Endothelial cell of umbilical vein (primary cell): Measurements from ENCODE around the gene CALCOCO1. TPM values are rescaled to one million over a fixed set of nuclear protein-coding genes. Genes with fewer than 3 reads are reported as not detected.
A peak's percentile ranks its signal among the peaks of the same experiment; 100 is the strongest.

Source experiments
- BruUV-seq: library from RNA; stranded (reverse); fragments of 400-500 nt; replicated peaks from 2 replicates; lab custom pipeline; 2021; lab: Mats Ljungman, UMichigan
- CTCF ChIA-PET: fragments of 300-600, 350-600 bp; sonication (Branson Sonifier 250); formaldehyde crosslinking; loops from one replicate; lab custom pipeline; 2021; ENCODE audit warnings: antibody characterized with exemption, inconsistent platforms; lab: Charles Lee
- POLR2A ChIA-PET: fragments of 300-600, 350-600 bp; sonication (Branson Sonifier 250); formaldehyde crosslinking; loops from one replicate; lab custom pipeline; 2021; ENCODE audit warnings: antibody characterized with exemption, inconsistent platforms; lab: Charles Lee
- DNase-seq: peaks from one replicate; pipeline ENCODE4 v3.0.0-alpha.2; 2011; ENCODE audit warnings: low read depth, low spot score
- FAIRE-seq: peaks from 2 replicates; lab custom pipeline; 2011; peaks lifted over from hg19 to GRCh38; lab: Jason Lieb, UNC
- H2AFZ ChIP-seq: 2 replicates; pipeline ENCODE4 v1.6.0; 2012; ENCODE audit warnings: low read depth, low read length, control low read depth, inconsistent platforms
- H3K27ac ChIP-seq: 2 replicates; pipeline ENCODE4 v1.5.1; 2011; ENCODE audit warnings: low read depth, mild to moderate bottlenecking, control low read depth, low read length, moderate library complexity; ENCODE audit not compliant: insufficient read depth
- H3K27me3 ChIP-seq, 2 experiments: 2 replicates each; pipeline versions ENCODE4 v1.6.0 to v1.6.1; 2011; ENCODE audit warnings: low read length in 2 of 2, mixed read lengths in 1 of 2; ENCODE audit not compliant: control insufficient read depth in 2 of 2, insufficient read depth in 2 of 2
- H3K36me3 ChIP-seq, 2 experiments: 2 replicates in 1 of 2; 3 replicates in 1 of 2; pipeline ENCODE4 v1.5.1; 2011; ENCODE audit warnings: low read length in 2 of 2, mild to moderate bottlenecking in 1 of 2, moderate library complexity in 1 of 2; ENCODE audit not compliant: control insufficient read depth in 2 of 2, insufficient read depth in 2 of 2; ENCODE audit errors: extremely low read depth in 1 of 2
- H3K4me1 ChIP-seq: 3 replicates; pipeline ENCODE4 v1.5.1; 2011; ENCODE audit warnings: mild to moderate bottlenecking, low read length; ENCODE audit not compliant: control insufficient read depth, insufficient read depth; ENCODE audit errors: extremely low read depth
- H3K4me2 ChIP-seq: 2 replicates; pipeline ENCODE4 v1.6.1; 2011; ENCODE audit warnings: low read length, control low read depth, mixed read lengths; ENCODE audit not compliant: insufficient read depth
- H3K4me3 ChIP-seq, 3 experiments: fragments of 200-600 bp in 1 of 3; sonication (generic), shearing (Covaris generic) in 1 of 3; replicated peaks in 1 of 3; 2 replicates each; pipeline ENCODE4 v1.5.1; 2011 to 2016; ENCODE audit warnings: control low read depth in 3 of 3, low read length in 3 of 3, mild to moderate bottlenecking in 2 of 3, inconsistent platforms in 1 of 3, low read depth in 1 of 3, moderate library complexity in 1 of 3; ENCODE audit not compliant: insufficient read depth in 1 of 3
- H3K79me2 ChIP-seq: 2 replicates; pipeline ENCODE4 v1.6.0; 2012; ENCODE audit warnings: low read length, inconsistent platforms; ENCODE audit not compliant: control insufficient read depth, insufficient read depth
- H3K9ac ChIP-seq: replicated peaks from 2 replicates; pipeline ENCODE3; 2011; ENCODE audit warnings: low read length, control low read depth; ENCODE audit not compliant: insufficient read depth; ENCODE audit errors: extremely low read depth
- H3K9me1 ChIP-seq: replicated peaks from 3 replicates; pipeline ENCODE4 v1.6.0; 2011; ENCODE audit warnings: mild to moderate bottlenecking, low read length; ENCODE audit not compliant: control insufficient read depth, insufficient read depth; ENCODE audit errors: extremely low read depth
- H3K9me3 ChIP-seq: replicated peaks from 2 replicates; pipeline ENCODE4 v1.5.1; 2012; ENCODE audit warnings: low read length, inconsistent platforms; ENCODE audit not compliant: control insufficient read depth, insufficient read depth
- H4K20me1 ChIP-seq: replicated peaks from 2 replicates; pipeline ENCODE3; 2011; ENCODE audit warnings: mild to moderate bottlenecking, low read length; ENCODE audit not compliant: control insufficient read depth, insufficient read depth; ENCODE audit errors: extremely low read depth
- EZH2 ChIP-seq: IDR thresholded peaks from 2 replicates; pipeline ENCODE4 v1.6.1; 2012; ENCODE audit warnings: borderline replicate concordance, low read depth, mild to moderate bottlenecking, moderate library complexity, low read length, inconsistent platforms; ENCODE audit not compliant: severe bottlenecking
- FOS ChIP-seq: IDR thresholded peaks from 2 replicates; pipeline ENCODE4 v1.6.1; 2011; ENCODE audit warnings: mild to moderate bottlenecking, low read length, moderate library complexity, borderline replicate concordance; ENCODE audit not compliant: insufficient read depth
- MYC ChIP-seq: IDR thresholded peaks from one replicate; pipeline ENCODE4 v1.6.1; 2011; ENCODE audit warnings: mild to moderate bottlenecking, low read depth, low read length
- POLR2A ChIP-seq: IDR thresholded peaks from 2 replicates; pipeline ENCODE4 v1.6.1; 2012; ENCODE audit warnings: low read depth, mild to moderate bottlenecking, control low read depth, low read length
- POLR2AphosphoS5 ChIP-seq: IDR thresholded peaks from 2 replicates; pipeline ENCODE4 v1.6.1; 2012; ENCODE audit warnings: low read depth, mild to moderate bottlenecking, control low read depth, low read length, moderate library complexity; ENCODE audit not compliant: insufficient read depth
- dilution Hi-C: fragments of 300-500 bp; cut with MboI; formaldehyde crosslinking; loops from one replicate; pipeline ENCODE4 v1.15.0; 2019; ENCODE audit warnings: low sequenced_read_pairs; ENCODE audit not compliant: extremely low pct_ligation_motif_present
- intact Hi-C: fragments of 100-400 bp; cut with micrococcal nuclease; formaldehyde crosslinking; loops from one replicate; pipeline ENCODE4 v1.10.0; 2022
- polyA plus RNA-seq, 4 experiments: library from polyadenylated mRNA; depleted of rRNA in 3 of 4; stranded (reverse) in 3 of 4; unstranded in 1 of 4; fragments of >200 nt; gene quantifications; 2 replicates each; pipeline versions ENCODE4 v1.2.1 to v1.2.3, GENCODE V29; 2011 to 2012; ENCODE audit warnings: missing spikeins in 1 of 4
- total RNA-seq: library from RNA; stranded (reverse); gene quantifications from 2 replicates; pipeline ENCODE4 v1.2.3, GENCODE V29; 2021
- TF ChIP-seq, protein P1 (sequence below): IDR thresholded peaks from 2 replicates; pipeline ENCODE4 v1.6.1; 2011; ENCODE audit not compliant: insufficient read depth, insufficient read length

The CALCOCO1 gene
- total and polyA plus RNA-seq, 2 donors (not counting 3 experiments of a cell fraction or from before 2014, with no cell fraction given): 70.9 to 135 TPM

DNA sequence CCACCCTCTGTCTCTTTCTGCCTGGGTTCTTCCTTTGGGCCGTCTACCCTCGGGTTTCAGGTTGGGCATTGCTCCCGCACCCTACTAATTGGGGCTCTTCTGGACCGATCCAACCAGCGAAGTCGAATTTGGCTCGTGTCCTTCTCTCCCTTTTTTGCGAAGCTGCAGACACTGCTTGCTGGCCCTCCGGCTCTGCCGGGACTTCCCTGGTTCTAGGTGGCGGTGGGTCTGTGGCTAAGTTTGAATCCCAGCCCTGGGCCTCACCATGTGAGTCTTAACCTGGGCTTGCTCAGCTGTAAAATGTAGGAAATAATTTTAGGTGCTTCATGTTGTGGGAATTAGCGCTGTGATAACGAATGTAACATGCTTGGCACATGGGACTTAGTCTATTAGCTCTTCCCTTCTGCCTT, 24.9 kb upstream of the CALCOCO1 start:
- dilution Hi-C loops (no loop called here), intact Hi-C loops (loop anchor here (10.0 kb wide), 1 partner anchor 453 kb away; no protein-coding TSS in a partner anchor)
- Histone ChIP-seq H3K36me3 (no peaks in the 10 kb centered on the region), H3K27ac (no peak overlapping the region), H3K4me2 (no peak overlapping the region), H3K9ac (no peak overlapping the region), H3K27me3 (peaks cover 79 to 87% of the 10 kb centered on the region in 2 experiments), H3K9me3 (no peaks in the 10 kb centered on the region), H3K4me3 (no peak overlapping the region), H3K9me1 (no peaks in the 10 kb centered on the region), H4K20me1 (no peaks in the 10 kb centered on the region), H3K4me1 (peaks cover 3% of the 10 kb centered on the region), H3K79me2 (no peaks in the 10 kb centered on the region), H2AFZ (no peak overlapping the region)
- no peak for FAIRE-seq
- ChIA-PET POLR2A (no interaction called here), CTCF (interaction anchor here (1.1 kb wide), 1 partner anchor 50 kb away, joined by 4 read pairs; no protein-coding TSS in a partner anchor)
- BruUV-seq: no TSS peak
- no peak for TF ChIP-seq POLR2A
- no peak for TF ChIP-seq POLR2AphosphoS5
- no peak for TF ChIP-seq MYC
- TF ChIP-seq FOS: no peak
- DNase-seq: no peak

DNA sequence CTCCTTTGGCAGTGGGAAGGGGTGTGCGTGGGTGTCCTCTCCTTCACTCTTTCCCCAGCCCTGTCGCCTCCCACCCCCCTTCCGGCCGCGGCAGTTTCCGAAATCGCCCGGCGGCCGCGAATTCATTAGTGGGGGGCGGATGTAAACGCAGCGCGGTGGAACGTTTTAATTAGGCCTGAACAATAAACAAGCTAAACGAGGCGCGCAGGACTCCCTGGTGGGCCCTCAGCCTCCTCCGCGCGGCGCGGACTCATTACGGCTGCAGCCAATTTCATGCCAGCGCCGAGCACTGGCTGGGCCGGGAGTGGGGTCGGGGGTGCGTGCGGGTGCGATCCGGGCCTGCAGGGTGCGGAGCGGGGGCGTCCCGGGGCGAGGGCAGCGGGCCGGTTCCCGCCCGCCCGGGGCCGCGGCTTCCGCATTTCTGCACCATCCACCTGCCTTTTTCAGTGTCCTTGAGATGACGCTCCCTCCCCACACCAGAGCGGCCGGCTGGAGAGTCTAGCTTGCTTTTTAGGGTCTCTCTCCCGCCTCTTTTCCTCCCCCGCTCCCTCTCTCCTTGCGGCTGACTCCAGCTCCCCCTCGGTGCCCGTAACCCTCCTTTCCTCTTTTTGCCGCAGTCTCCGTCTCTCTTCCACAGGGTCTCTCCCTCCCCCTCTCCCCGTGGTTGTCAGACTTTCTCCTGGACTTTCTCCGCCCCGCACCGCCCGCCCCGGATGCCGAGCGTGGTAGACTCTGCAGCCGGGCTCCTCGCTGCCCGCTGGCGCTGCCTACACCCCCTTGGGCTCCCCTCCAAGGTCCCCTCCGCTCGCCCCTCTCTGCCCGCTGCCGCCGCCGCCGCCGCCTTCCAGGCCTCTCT, 24.3 kb upstream of the CALCOCO1 start, which contains the start of gene CISTR:
Gene CISTR, minus strand, starts transcription at position 644 of the 856 bp plus-strand sequence.
- no peak for DNase-seq
- Histone ChIP-seq H3K79me2 (no peaks in the 10 kb centered on the region), H3K9me1 (no peaks in the 10 kb centered on the region), H4K20me1 (no peaks in the 10 kb centered on the region), H3K27me3 (peaks cover 83 to 92% of the 10 kb centered on the region in 2 experiments), H3K27ac (no peak within 1 kb of the TSS), H3K4me1 (no peaks in the 10 kb centered on the region), H3K9me3 (no peaks in the 10 kb centered on the region), H2AFZ (no peak within 1 kb of the TSS), H3K36me3 (no peaks in the 10 kb centered on the region), H3K4me3 (peak within 1 kb of the TSS in 1 of 3 experiments; percentile 19), H3K9ac (no peak within 1 kb of the TSS), H3K4me2 (no peak within 1 kb of the TSS)
- FAIRE-seq: no peak
- dilution Hi-C loops: no loop called here
- intact Hi-C loops: loop anchor here (10.0 kb wide), 1 partner anchor 453 kb away; no protein-coding TSS in a partner anchor
- no TSS peak for BruUV-seq
- ChIA-PET POLR2A (no interaction called here), CTCF (interaction anchor here (1.1 to 1.2 kb wide), 2 partner anchors 9 to 49 kb away, joined by 4 to 6 read pairs; no protein-coding TSS in a partner anchor)
- peak; percentile 84 for TF ChIP-seq EZH2
- TF ChIP-seq, protein P1, sequence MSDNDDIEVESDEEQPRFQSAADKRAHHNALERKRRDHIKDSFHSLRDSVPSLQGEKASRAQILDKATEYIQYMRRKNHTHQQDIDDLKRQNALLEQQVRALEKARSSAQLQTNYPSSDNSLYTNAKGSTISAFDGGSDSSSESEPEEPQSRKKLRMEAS: no peak
